Kidney (tissue), 14 donors: ENCODE measurements around the gene OSBPL2. TPM values are rescaled to one million over a fixed set of nuclear protein-coding genes. Genes with fewer than 3 reads are reported as not detected.
A peak's percentile ranks its signal among the peaks of the same experiment; 100 is the strongest.

Experiments
- DNase-seq, 5 donors: peaks; one replicate each; pipeline ENCODE4 v3.0.0-alpha.2; 2013 to 2020
- FAIRE-seq: peaks from 2 replicates; lab custom pipeline; 2012; peaks lifted over from hg19 to GRCh38; lab: Jason Lieb, UNC
- H3K27ac ChIP-seq, 2 donors: one replicate each; pipeline ENCODE4 v1.7.0; 2013; ENCODE audit warnings: low read depth in 2 of 2, low read length in 2 of 2, inconsistent platforms in 1 of 2
- H3K27me3 ChIP-seq: one replicate; pipeline ENCODE4 v1.7.1; 2013; ENCODE audit warnings: low read length, inconsistent platforms; ENCODE audit not compliant: control insufficient read depth, insufficient read depth
- H3K36me3 ChIP-seq, 3 donors: one replicate each; pipeline versions ENCODE4 v1.7.0 to v1.7.1; 2013; ENCODE audit warnings: low read length in 3 of 3, control low read depth in 1 of 3, inconsistent platforms in 1 of 3; ENCODE audit not compliant: insufficient read depth in 3 of 3, control insufficient read depth in 2 of 3
- H3K4me1 ChIP-seq, 3 donors: one replicate each; pipeline versions ENCODE4 v1.7.0 to v1.7.1; 2013; ENCODE audit warnings: low read length in 3 of 3, inconsistent platforms in 1 of 3, low read depth in 1 of 3; ENCODE audit not compliant: control insufficient read depth in 2 of 3, insufficient read depth in 2 of 3
- H3K4me3 ChIP-seq, 3 donors: one replicate each; pipeline versions ENCODE4 v1.7.0 to v1.8.1; 2013; ENCODE audit warnings: low read length in 3 of 3, control low read depth in 1 of 3, inconsistent platforms in 1 of 3
- H3K9ac ChIP-seq, 3 donors: one replicate each; pipeline versions ENCODE4 v1.7.0 to v1.7.1; 2013; ENCODE audit warnings: low read length in 3 of 3, control low read depth in 1 of 3, inconsistent platforms in 1 of 3
- H3K9me3 ChIP-seq, 3 donors: one replicate each; pipeline versions ENCODE4 v1.7.0 to v1.7.1; 2013; ENCODE audit warnings: low read length in 3 of 3, control low read depth in 1 of 3, inconsistent platforms in 1 of 3; ENCODE audit not compliant: control insufficient read depth in 2 of 3, insufficient read depth in 1 of 3
- CTCF ChIP-seq: IDR thresholded peaks from 3 replicates; pipeline ENCODE4 v1.5.1; 2012; ENCODE audit warnings: mild to moderate bottlenecking, moderate library complexity, borderline replicate concordance; ENCODE audit not compliant: insufficient read depth; ENCODE audit errors: extremely low read depth
- intact Hi-C: fragments of 100-400 bp; cut with DNase I; formaldehyde crosslinking; loops from one replicate; pipeline ENCODE4 v1.11.1; 2022
- polyA plus RNA-seq: library from polyadenylated mRNA; stranded (reverse); fragments of 350-450 nt; fragmentation: Illumina TruSeq; extraction: RNeasy Lipid Tissue Mini Kit (QIAGEN cat#74804); gene quantifications from one replicate; pipeline ENCODE4 v1.2.3, GENCODE V29; 2014; ENCODE audit warnings: low read depth, low replicate concordance; ENCODE audit not compliant: insufficient read depth
- total RNA-seq: library from RNA; stranded (reverse); fragmentation: NEBNext Ultra II Directional; extraction: Animal tissue kit (Norgen Biotek cat#: 25700); gene quantifications from one replicate; pipeline ENCODE4 v1.2.1, GENCODE V29; 2021
- donor health status: control.
- donor health status: control.
- donor health status: control.
- donor health status: control.
- donor health status: control.
- donor health status: DM: yes; HTN: yes; CAD: no.
- donor health status: Normal renal cell carcinoma (clear cell type).

Gene OSBPL2
- total and polyA plus RNA-seq, 2 donors from 2014 or later, result 20.4 to 57.1 TPM

DNA sequence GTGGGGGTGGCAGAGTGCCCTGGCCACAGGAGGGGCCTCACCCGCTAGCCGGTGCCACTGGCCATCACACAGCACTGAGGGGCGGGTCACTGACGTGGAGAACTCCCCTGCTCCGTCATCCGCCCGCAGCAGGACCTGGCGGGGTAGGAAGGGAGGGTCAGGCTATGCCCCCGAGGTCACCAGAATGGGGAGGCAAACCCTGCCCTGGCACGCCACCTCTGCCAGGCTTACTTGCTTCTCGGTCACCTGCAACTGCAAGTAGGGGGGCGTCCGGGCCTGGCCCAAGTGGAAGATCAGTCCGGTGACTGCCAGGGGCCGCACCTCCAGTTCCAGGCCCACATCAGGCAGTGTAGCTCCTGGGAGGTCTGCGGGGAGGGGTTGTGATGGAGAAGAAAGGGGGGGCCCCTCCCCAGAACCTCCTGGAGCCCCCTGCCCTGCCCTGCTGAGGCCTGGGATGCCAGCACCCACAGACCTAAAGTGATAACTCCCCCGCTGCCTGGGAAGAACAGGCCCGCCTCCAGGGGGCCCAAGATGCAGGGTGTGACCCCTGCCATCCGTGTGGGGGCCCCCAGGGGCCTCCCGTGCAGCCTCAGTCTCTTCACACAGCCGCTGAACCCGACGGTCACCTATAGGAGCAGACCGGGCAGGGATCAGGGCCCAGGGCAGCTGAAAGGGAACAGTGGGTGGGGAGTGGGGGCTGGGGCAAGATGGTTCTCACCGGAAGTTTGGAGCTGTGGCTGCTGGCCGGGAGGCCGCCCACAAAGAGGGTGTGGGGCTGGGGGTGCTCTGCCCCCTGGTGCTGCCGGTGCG lies 71.8 kb downstream of the OSBPL2 start:
- no peak overlapping the region for H3K27ac ChIP-seq
- H3K4me1 ChIP-seq, result peaks cover 0 to 12% (median 10%) of the 10 kb centered on the region in 3 donors
- no peak for TF ChIP-seq CTCF
- H3K9ac ChIP-seq, result no peak overlapping the region
- FAIRE-seq, result no peak
- no peak overlapping the region for H3K4me3 ChIP-seq
- H3K27me3 ChIP-seq, result no peaks in the 10 kb centered on the region
- H3K9me3 ChIP-seq, result no peaks in the 10 kb centered on the region
- peaks cover 0 to 53% (median 14%) of the 10 kb centered on the region in 3 donors for H3K36me3 ChIP-seq
- DNase-seq, result no peak
- intact Hi-C loops, result no loop called here

DNA sequence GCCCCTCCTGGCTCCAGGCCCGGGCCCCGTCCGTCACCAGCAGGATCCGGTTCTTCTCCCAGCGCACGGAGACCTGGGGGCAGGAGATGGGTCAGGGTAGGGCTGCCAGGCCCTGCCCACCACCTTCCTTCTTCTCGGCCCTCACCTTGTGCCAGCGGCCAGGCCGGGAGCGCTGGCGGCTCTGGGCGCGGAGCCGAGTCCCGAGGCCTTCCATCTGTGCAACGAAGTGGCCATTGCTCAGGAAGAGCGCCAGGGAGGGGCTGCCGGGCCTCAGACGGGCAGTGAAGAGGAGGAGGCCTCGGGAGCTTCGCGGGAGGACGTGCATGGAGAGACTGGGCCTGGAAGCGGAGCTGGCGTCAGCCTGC lies 72.4 kb downstream of the OSBPL2 start:
- Histone ChIP-seq H3K27me3 (no peaks in the 10 kb centered on the region), H3K27ac (no peak overlapping the region), H3K36me3 (peaks cover 0 to 50% (median 17%) of the 10 kb centered on the region in 3 donors), H3K9ac (no peak overlapping the region), H3K9me3 (no peaks in the 10 kb centered on the region), H3K4me1 (peaks cover 0 to 6% (median 4%) of the 10 kb centered on the region in 3 donors), H3K4me3 (no peak overlapping the region)
- FAIRE-seq (no peak), DNase-seq (peak in 1 of 5 donors; percentile 1)
- no peak for TF ChIP-seq CTCF
- intact Hi-C loops, result no loop called here

DNA sequence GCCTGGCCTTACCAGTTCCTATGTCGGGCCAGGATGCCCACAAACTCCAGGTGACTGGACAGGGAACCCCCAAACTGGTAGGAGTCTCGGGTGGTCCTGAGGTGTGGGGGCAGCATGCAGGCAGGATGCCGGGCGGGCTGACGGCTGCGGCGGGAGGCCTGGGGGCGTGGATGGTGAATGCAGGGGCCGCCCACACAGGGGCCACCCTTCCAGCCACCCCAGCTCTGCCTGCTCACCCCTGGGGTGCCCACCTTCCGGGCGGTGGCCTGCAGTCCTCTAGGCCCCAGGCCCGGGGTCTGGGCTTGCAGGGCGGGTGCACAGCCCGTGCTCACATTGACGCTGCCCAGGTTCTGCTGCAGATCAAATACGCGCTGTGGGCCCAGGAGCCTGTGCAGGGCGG lies 72.8 kb downstream of the OSBPL2 start:
- H3K36me3 ChIP-seq, result peaks cover 0 to 51% (median 21%) of the 10 kb centered on the region in 3 donors
- no peak overlapping the region for H3K4me3 ChIP-seq
- H3K9me3 ChIP-seq, result no peaks in the 10 kb centered on the region
- intact Hi-C loops, result no loop called here
- TF ChIP-seq CTCF, result no peak
- DNase-seq (no peak), FAIRE-seq (no peak)
- H3K4me1 ChIP-seq, result peaks cover 0 to 2% (median 0%) of the 10 kb centered on the region in 3 donors
- H3K27ac ChIP-seq, result no peak overlapping the region
- no peak overlapping the region for H3K9ac ChIP-seq
- H3K27me3 ChIP-seq, result no peaks in the 10 kb centered on the region
